ACHN (cell line): ENCODE measurements around the gene MRPL38.

Experiments used
- DNase-seq: peaks from one replicate; pipeline ENCODE4 v3.0.0-alpha.2; 2015
- in situ Hi-C: cut with HindIII; loops from 2 replicates; pipeline ENCODE4 v1.10.0; 2017; ENCODE audit warnings: low sequenced_read_pairs, low pct_ligation_motif_present, low pct_unique_long_range_greater_than_20kb

MRPL38 gene

GRCh38 chr17:75900691-75901533 is 3.8 kb downstream of the MRPL38 start:
- in situ Hi-C loops = no loop called here
- no peak for DNase-seq

- DNase-seq = no peak
- in situ Hi-C loops = no loop called here
Measured at GRCh38 chr17:75899767-75900468, 4.8 kb downstream of the MRPL38 start.

- in situ Hi-C loops = no loop called here
- DNase-seq = no peak
Measured at GRCh38 chr17:75899353-75899752, 5.3 kb downstream of the MRPL38 start.

GRCh38 chr17:75898791-75899190 is 5.9 kb downstream of the MRPL38 start:
- in situ Hi-C loops = no loop called here
- DNase-seq = no peak

GRCh38 chr17:75898065-75898464 is 6.6 kb downstream of the MRPL38 start:
- DNase-seq = no peak
- in situ Hi-C loops = no loop called here

- DNase-seq = no peak
- in situ Hi-C loops = no loop called here
Measured at GRCh38 chr17:75897160-75898019, 7.3 kb downstream of the MRPL38 start.

- peak; percentile 76 for DNase-seq
- in situ Hi-C loops = no loop called here
Measured at GRCh38 chr17:75896415-75897159, 8.1 kb downstream of the MRPL38 start, which contains the start of gene TRIM65. Gene TRIM65 (minus strand): TSS chr17:75896951. CDS start chr17:75896937, 14 bp downstream.

- in situ Hi-C loops = no loop called here
Measured at GRCh38 chr17:75895370-75896155, 9.1 kb downstream of the MRPL38 start.

GRCh38 chr17:75894049-75894733 is 10.5 kb downstream of the MRPL38 start:
- no peak for DNase-seq
- in situ Hi-C loops = no loop called here

More at GRCh38 chr17:75895370-75896155, 9.1 kb downstream of the MRPL38 start:
- DNase-seq = peak; percentile 22

GRCh38 chr17:75893305-75894048 is 11.2 kb downstream of the MRPL38 start:
- no peak for DNase-seq
- in situ Hi-C loops = no loop called here

- no peak for DNase-seq
- in situ Hi-C loops = no loop called here
Measured at GRCh38 chr17:75892556-75893224, 12.0 kb downstream of the MRPL38 start.

GRCh38 chr17:75891605-75892555 is 12.8 kb downstream of the MRPL38 start:
- no peak for DNase-seq
- in situ Hi-C loops = no loop called here

- in situ Hi-C loops = no loop called here
- no peak for DNase-seq
Measured at GRCh38 chr17:75891022-75891604, 13.6 kb downstream of the MRPL38 start.

- in situ Hi-C loops = no loop called here
- no peak for DNase-seq
Measured at GRCh38 chr17:75889454-75889853, 15.2 kb downstream of the MRPL38 start.

- DNase-seq = no peak
- in situ Hi-C loops = no loop called here
Measured at GRCh38 chr17:75888484-75888883, 16.2 kb downstream of the MRPL38 start.
